ENCODE measurements around the gene KCNJ14.
A peak's percentile ranks its signal among the peaks of the same experiment; 100 is the strongest.

The KCNJ14 gene

GRCh38 chr19:48455171-48455907, at the start of gene KCNJ14:
Gene KCNJ14 (plus strand): TSS chr19:48455574. CDS start chr19:48461725, 6,151 bp downstream.
- DNase-seq (ENCODE audit: low read depth in 2 of 2) = no peak

DNA sequence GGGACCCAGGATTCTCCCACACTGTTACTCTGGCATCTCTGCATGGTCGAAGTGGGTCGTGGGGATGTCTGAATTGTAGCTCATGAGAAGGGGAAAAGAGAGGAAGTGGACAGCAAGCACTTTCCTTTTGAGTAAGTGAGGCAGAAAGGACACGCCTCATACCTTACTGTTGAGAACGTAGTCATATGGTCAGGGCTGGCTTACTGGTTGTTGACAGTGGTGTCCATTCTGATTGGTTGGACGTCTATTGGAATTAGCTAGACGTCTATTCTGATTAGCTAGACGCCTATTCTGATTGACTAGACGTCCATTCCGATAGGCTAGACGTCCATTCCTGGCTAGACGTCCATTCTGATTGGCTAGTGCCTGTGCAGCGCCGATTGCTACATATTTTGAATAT, 49.5 kb upstream of the KCNJ14 start:
- no peak for DNase-seq (ENCODE audit: low read depth in 2 of 2)

- DNase-seq (ENCODE audit: low read depth in 2 of 2) = no peak
Measured at GRCh38 chr19:48413879-48414587, 41.3 kb upstream of the KCNJ14 start.

GRCh38 chr19:48415395-48415794, 40.0 kb upstream of the KCNJ14 start:
- peak; percentile 77 to 85 for DNase-seq (ENCODE audit: low read depth in 2 of 2)

GRCh38 chr19:48415806-48416221, 39.6 kb upstream of the KCNJ14 start:
- DNase-seq (ENCODE audit: low read depth in 2 of 2) = no peak

DNA sequence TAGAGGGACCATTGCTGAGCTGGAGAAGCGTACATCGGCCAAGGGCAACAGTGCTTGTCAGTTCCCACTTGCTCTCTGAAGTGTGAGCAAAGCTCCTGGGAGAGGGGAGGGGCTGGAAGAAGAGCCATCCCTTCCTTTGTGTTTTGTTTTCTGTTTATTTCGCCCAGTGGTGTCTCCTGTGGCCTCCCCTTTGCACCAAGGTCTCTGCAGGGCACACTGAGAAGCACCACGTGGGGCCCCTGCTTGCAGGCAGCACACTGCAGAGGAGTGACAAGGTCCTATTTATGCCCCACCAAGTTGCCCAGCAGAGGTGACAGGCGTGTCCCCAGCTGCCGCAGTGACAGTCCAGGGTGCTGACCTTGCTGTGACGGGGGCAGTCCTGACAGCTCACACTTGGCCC, 38.0 kb upstream of the KCNJ14 start:
- no peak for DNase-seq (ENCODE audit: low read depth in 2 of 2)

- no peak for DNase-seq (ENCODE audit: low read depth in 2 of 2)
Measured at GRCh38 chr19:48418317-48419064, 36.9 kb upstream of the KCNJ14 start.

GRCh38 chr19:48419158-48419920, 36.0 kb upstream of the KCNJ14 start:
- peak; percentile 66 to 81 for DNase-seq (ENCODE audit: low read depth in 2 of 2)

- DNase-seq (ENCODE audit: low read depth in 2 of 2) = no peak
Measured at GRCh38 chr19:48421548-48421947, 33.8 kb upstream of the KCNJ14 start.

GRCh38 chr19:48424694-48425219, 30.6 kb upstream of the KCNJ14 start:
- DNase-seq (ENCODE audit: low read depth in 2 of 2) = no peak

DNA sequence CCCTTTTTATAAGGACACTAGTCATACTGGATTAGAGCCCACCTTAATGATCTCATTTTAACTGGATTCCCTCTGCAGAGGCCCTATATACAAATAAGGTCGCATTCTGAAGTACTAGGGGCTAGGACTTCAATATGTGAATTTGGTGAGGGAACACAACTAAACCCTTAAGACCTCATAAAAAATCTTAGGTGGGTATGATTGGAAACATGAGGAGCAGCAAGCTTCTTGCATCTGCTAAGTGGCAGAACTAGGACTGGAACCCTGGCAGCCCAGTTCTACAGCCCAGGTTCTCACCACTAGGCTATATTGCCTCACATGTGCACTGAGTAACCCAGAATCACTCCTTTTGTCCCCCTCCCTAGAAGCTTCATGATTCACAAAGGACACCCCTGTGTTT, 26.7 kb upstream of the KCNJ14 start:
- DNase-seq (ENCODE audit: low read depth in 2 of 2) = no peak

GRCh38 chr19:48433337-48433736, 22.0 kb upstream of the KCNJ14 start:
- DNase-seq (ENCODE audit: low read depth in 2 of 2) = no peak

DNA sequence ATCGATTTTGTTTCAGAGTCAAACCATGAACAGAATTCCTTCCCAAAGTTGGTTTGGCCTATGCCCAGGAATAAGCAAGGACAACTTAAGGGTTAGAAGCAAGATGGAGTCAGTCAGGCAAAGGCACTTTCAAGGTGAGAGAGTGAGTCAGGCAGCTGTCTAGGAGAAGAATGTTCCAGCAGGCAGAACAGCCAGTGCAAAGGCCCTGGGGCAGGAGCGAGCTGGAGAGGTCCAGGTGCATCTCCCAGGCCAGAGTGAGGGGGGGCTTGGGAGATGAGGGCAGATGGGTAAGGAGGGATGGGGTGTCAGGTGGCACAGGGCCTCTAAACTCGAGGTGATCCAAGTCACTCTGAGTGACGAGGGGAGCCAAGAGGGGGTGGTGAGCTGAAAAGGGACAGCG, 18.8 kb upstream of the KCNJ14 start:
- no peak for DNase-seq (ENCODE audit: low read depth in 2 of 2)

DNA sequence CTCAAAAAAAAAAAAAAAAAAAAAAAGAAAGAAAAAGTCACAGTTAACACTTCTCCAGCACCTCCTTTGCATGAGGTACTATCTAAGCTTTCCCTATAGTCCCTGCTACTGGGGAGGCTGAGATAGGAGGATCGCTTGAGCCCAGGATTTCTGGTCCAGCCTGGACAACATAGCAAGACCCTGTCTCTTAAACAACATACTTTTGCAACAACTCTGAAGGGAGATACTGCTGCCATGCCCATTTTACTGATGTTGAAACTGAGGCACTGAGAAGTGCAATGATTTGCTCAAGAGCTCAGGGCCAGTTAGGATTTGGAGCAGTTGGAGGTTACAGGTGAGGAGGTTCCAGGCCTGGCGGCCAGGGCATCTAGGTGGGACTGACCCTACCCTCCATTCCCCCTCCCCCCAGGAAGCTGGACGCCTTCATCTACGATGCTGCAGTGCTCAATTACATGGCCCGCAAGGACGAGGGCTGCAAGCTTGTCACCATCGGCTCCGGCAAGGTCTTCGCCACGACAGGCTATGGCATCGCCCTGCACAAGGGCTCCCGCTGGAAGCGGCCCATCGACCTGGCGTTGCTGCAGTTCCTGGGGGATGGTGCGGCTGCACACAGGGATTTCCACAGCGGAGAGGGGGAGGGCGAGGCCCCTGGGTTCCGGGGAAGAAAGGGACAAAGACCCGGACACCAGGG, 13.9 kb upstream of the KCNJ14 start:
- DNase-seq (ENCODE audit: low read depth in 2 of 2) = no peak

DNA sequence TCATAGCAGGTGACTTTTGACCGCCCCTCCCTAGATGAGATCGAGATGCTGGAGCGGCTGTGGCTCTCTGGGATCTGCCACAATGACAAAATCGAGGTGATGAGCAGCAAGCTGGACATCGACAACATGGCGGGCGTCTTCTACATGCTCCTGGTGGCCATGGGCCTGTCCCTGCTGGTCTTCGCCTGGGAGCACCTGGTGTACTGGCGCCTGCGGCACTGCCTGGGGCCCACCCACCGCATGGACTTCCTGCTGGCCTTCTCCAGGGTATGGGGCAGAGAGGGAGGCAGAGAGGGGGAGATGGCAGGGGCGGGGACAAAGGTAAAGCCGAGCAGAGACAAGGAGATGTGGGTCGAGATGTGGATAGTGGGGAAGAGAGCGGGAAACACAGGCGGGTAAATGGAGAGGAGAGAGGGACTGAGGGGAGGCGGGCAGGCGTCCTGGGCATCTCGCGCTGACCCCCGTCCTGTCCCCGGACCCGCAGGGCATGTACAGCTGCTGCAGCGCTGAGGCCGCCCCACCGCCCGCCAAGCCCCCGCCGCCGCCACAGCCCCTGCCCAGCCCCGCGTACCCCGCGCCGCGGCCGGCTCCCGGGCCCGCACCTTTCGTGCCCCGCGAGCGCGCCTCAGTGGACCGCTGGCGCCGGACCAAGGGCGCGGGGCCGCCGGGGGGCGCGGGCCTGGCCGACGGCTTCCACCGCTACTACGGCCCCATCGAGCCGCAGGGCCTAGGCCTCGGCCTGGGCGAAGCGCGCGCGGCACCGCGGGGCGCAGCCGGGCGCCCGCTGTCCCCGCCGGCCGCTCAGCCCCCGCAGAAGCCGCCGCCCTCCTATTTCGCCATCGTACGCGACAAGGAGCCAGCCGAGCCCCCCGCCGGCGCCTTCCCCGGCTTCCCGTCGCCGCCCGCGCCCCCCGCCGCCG, 13.0 kb upstream of the KCNJ14 start:
- no peak for DNase-seq (ENCODE audit: low read depth in 2 of 2)

DNA sequence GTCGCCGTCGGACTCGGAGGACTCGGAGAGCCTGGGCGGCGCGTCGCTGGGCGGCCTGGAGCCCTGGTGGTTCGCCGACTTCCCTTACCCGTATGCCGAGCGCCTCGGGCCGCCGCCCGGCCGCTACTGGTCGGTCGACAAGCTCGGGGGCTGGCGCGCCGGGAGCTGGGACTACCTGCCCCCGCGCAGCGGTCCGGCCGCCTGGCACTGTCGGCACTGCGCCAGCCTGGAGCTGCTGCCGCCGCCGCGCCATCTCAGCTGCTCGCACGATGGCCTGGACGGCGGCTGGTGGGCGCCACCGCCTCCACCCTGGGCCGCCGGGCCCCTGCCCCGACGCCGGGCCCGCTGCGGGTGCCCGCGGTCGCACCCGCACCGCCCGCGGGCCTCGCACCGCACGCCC, 12.1 kb upstream of the KCNJ14 start:
- DNase-seq (ENCODE audit: low read depth in 2 of 2) = no peak

GRCh38 chr19:48443731-48444128, 11.6 kb upstream of the KCNJ14 start:
- no peak for DNase-seq (ENCODE audit: low read depth in 2 of 2)

GRCh38 chr19:48444129-48444935, 11.0 kb upstream of the KCNJ14 start:
- no peak for DNase-seq (ENCODE audit: low read depth in 2 of 2)

DNA sequence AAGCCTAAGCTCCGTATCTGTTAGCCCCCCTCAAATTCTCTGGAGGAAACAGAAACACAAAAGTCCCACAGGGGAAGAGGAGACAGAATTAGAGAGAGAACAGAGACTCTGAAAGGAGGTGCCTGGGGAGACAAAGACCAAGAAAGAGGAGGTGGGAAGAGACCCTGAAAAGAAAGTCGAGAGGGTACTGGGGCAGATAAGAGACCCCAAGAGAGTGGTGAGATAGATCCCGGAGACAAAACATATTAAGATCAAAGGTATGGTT, 10.5 kb upstream of the KCNJ14 start:
- no peak for DNase-seq (ENCODE audit: low read depth in 2 of 2)

All from stimulated activated CD4-positive, alpha-beta T cell treated with anti-CD3 and anti-CD28 coated beads, Interleukin-15, amount 100 ng/mL, for 48 hours (primary cell).